Stimulated activated CD8-positive, alpha-beta memory T cell treated with anti-CD3 and anti-CD28 coated beads, Interleukin-4, amount 100 ng/mL, for 24 hours (primary cell): ENCODE data around the gene PHRF1.
A peak's percentile ranks its signal among the peaks of the same experiment; 100 is the strongest.
"Not testable (repeated sequence)": the region's sequence is repeated elsewhere in the genome, so short reads cannot be mapped to it uniquely, and the experiment has no call there.

ENCODE experiments used
- DNase-seq: peaks from one replicate; pipeline ENCODE4 v3.0.0-alpha.2; 2020; ENCODE audit warnings: low read depth

Gene PHRF1

DNA sequence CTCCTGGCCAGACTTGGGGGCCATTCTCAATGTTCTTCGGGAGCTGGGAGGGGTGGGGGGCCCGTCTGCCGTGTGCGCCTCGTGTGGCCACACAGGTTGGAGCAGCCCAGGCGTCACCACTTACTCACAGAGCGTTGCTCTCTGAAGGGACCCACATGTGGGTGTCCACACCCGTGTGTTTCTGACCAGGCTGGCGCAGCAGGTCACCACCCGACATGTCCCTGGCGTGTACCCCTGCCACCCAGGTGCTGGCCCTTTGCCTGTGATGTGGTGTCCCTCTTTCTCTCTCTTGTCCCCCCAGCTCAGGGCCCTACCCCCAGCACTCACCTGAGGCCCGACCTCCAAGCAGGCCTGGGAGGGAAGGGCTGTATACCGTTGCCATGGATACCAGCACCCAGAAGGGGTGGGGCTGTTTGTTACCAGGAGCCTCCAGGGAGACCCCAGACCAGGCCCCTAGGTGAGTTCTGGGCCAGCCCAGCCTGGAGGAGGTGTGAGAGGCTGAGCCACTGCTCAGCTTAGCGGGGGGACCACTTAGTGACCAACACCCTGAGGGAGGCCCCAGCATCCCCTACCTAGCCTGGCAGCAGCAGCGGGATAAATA lies 17.1 kb upstream of the PHRF1 start:
- no peak for DNase-seq

DNA sequence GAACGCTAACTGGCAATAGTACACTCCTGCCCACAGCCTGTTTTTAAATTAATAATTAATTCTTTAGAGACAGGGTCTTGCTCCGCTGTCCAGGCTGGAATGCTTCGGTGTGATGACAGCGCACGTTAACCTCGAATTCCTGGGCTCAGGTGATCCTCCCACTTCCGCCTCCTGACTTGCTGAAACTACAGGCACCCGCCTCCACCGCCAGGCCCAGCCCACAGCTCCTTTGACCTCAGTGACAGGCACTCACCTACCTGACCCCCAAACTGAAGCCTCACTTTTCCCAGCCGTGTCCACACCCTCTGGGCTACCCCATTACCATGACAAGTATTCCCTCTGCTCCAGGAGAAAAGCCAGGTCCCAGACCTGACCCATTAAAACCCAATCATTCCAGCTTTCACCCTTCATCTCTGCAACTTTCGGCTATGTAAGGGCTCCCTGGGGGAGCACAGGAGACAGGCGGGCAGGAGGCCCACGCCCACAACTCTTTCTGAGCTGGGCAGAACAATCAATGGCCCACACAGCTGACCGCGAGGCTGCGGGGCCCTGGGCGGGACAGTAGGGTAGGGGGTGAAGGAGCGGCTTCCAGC lies 16.5 kb upstream of the PHRF1 start:
- no peak for DNase-seq

DNA sequence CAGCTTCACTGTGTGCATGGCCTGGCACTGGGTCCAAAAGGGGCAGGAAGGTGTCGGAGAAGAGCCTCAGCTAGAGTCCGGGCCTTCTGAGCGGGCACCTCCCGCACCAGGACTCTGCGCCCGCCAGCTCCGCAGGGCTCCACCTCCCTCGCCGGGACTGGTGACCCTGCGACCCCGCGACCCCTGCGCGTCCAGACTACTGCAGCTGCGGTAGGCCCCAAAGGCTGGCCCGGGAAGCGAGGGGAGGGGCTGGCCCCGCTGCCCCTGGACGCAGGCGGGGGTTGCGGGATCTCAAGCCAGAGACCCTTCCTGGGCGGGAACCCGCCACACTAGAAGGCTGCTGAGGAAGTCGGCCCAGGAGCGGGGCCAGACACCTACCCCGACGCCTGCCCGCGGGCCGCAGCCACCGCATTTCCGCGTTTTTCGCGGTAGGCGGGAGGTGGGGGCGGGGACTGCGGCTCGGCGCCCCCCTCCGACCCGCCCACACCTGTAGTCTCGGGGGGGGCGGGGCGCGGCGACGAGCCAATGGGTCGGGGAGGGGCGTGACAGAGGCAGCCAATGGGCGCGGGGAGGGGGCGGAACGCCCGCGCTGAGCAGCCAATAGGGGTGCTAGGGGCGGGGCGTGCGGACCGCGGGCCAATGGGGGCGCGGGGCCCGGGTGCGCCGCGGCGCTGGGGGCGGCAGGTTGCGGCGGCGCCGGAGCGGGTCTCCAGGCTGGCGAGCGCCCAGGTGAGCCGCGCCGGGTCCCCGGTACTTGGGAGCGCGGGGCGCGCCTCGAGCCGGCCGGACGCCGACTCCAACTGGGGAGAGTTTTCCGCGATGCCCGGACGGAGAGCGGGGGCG lies 15.7 kb upstream of the PHRF1 start, which contains the start of the genes LMNTD2 and RASSF7:
Gene LMNTD2 (minus strand): TSS at position 434 of the 843 bp plus-strand sequence. CDS start 22 bp downstream, at position 412.
Gene RASSF7 (plus strand): TSS at position 666 of the 843 bp plus-strand sequence. CDS start 799 bp downstream, outside the sequence.
- DNase-seq = peak; percentile 92

DNA sequence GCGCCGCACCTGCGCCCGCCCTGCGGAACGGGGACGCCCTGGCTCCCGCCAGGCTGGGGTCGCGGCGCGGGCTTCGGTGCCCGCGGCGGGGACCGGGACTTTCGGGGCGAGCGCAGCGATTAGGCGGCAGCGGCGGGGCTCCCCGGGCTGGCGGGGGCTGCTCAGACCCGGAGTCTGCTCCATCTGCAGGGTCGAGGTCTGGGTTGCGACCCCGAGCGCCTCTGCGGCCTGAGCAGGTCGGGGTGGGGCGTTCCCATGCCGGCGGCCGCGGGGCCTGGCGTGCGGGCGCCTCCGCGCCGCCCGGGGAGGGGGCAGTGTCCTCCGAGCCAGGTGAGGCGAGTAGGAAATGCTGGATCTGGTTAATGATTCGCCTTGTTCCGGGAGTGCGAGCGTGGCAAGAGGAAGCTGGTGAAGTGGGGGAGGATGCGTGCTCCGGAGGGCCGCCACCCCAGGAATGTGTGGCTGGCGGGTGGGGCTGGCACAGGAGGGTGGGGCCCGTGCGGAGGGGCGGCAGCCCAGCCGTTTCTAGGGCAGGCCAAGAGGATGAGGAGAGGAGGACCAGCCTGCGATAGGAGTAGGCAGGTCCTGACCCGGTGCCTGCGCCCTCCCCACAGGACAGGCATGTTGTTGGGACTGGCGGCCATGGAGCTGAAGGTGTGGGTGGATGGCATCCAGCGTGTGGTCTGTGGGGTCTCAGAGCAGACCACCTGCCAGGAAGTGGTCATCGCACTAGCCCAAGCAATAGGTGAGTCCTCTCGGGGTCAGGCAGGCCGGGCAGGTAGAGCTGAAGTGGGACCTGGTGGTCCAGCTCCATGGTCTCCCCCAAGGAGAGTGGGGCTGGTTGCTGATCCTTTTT lies 14.9 kb upstream of the PHRF1 start:
- no peak for DNase-seq

DNA sequence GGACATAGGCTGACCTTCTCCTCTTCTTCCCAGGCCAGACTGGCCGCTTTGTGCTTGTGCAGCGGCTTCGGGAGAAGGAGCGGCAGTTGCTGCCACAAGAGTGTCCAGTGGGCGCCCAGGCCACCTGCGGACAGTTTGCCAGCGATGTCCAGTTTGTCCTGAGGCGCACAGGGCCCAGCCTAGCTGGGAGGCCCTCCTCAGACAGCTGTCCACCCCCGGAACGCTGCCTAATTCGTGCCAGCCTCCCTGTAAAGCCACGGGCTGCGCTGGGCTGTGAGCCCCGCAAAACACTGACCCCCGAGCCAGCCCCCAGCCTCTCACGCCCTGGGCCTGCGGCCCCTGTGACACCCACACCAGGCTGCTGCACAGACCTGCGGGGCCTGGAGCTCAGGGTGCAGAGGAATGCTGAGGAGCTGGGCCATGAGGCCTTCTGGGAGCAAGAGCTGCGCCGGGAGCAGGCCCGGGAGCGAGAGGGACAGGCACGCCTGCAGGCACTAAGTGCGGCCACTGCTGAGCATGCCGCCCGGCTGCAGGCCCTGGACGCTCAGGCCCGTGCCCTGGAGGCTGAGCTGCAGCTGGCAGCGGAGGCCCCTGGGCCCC lies 14.1 kb upstream of the PHRF1 start:
- no peak for DNase-seq

DNA sequence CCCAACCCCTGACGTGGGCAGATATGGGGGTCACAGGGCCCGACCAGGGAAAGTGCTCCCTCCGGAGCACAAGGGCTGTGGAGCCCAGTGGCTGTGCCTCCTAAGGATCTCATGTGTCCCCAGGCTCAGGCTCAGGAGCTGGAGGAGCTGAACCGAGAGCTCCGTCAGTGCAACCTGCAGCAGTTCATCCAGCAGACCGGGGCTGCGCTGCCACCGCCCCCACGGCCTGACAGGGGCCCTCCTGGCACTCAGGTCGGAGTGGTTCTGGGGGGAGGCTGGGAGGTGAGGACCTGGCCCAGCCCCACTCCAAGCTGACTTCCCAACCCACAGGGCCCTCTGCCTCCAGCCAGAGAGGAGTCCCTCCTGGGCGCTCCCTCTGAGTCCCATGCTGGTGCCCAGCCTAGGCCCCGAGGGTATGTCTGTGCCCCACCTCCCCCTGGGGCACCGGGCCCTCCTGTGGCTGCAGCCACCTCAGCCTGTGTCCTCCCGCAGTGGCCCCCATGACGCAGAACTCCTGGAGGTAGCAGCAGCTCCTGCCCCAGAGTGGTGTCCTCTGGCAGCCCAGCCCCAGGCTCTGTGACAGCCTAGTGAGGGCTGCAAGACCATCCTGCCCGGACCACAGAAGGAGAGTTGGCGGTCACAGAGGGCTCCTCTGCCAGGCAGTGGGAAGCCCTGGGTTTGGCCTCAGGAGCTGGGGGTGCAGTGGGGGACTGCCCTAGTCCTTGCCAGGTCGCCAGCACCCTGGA lies 13.0 kb upstream of the PHRF1 start:
- no peak for DNase-seq

DNA sequence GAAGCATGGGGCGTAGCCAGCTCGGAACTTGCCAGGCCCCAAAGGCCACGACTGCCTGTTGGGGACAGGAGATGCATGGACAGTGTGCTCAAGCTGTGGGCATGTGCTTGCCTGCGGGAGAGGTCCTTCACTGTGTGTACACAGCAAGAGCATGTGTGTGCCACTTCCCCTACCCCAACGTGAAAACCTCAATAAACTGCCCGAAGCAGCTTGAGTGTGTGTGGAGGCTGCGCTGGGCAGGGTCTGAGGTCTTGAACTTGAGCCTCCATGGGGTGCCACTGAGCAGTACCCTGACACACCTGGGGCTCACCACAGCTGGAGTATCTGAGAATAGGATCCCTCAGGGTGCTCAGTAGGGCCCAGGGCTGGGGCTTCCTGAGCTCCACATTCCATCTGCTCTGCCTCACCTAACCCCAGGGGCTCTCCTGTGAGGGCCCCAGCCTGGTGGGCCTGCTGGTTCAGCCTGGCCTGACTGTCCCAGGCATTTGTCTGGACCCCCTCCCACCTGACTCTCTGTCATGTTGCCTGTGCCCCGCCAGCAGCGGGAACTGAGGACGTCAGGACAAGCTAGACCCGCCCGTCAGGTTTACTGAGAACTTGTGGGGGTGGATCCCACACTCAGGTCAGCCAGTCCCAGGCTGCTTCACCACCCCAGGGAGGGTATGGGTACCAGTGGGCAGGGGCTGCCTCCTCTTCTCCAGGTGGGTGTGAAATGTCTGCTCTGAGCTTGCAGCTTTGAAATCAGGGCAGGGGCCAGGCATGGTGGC lies 12.3 kb upstream of the PHRF1 start:
- DNase-seq = no peak

DNA sequence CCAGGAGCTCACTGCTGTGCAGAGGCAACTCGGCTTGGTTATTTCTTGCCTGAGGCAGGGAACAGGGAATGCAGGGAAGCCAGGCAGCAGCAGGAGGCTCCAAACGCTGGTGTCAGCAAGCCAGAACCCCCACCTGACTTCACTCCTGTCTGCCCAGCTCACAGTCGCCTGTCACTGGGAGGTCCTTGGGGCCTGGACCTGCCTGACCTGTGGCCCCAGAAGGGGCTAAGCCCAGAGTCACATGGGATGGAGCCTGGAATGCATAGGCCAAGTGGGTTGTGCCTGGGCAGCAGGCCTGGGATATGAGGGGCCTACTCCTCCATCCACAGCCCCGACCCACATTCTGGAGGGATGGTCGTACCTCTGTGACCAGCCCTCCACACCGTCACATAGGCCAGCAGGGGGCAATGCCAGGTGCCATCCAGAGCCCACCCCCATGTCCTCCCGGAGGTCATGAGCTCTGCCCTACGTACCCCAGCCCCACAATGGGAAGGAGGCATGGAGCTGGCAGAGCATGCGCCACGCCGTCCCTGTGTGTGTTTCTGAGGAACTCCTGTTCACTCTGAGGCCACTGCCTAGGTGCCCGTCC lies 10.3 kb upstream of the PHRF1 start:
- no peak for DNase-seq

DNA sequence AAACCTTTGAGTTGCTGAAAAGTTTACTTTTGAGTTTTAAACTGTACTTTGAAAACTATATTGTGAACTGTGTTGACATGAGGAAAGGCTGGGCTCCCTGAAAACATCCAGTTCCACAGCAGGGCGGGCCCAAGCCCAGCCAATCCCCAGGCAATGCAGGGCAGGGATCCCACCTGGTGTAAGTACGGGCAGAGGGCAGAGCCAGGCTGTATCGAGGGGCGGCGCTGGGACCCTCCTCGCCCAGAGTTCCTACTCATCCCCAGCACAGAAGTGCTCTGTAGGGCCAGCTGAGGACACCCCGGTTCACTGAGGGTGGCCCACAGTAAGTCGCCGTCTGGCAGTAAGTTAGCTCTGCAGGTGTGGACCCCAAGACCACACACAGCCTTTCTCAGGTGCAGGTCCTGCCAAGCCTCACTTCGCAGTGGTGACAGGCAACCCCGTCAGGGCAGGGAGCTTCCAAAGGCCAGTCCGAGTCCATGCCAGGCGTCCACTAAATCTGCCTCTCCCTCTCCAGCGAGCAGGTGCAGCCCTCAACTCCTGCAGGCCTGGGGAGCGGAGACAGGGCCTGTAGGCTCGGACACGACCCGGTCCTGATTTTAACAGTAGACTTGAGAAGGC lies 9.2 kb upstream of the PHRF1 start:
- DNase-seq = no peak

DNA sequence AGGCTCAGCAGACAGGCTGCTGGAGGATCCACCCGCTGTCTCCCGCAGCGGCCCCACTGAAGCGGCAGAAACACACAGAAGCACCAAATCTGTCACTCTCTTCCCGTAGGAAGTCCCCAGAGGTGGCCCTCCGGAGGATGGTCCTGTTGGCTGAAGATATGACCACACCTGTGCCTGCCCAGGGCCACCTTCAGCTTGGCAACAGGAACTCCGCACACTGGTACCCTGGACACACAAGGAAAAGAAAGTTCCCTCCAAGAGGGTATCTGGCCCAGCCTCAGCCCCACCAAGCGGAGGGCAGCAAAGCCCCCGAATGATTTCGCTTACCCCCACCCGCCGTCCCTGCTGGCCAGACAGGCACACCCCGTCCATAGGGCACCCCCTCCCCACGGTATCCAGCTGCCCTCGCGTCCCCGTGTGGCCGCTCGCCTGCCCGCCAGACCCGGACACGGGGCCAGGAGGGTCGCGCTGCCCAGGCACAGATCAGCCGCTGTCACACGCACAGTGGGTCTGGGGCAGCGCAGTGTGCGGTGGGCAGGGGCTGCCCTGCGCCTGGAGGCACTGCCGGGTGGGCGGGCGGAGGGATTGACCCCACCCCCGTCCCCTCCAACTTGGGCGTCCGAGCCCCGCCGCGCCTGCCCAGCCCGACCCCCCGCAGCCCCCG lies 8.5 kb upstream of the PHRF1 start:
- no peak for DNase-seq

DNA sequence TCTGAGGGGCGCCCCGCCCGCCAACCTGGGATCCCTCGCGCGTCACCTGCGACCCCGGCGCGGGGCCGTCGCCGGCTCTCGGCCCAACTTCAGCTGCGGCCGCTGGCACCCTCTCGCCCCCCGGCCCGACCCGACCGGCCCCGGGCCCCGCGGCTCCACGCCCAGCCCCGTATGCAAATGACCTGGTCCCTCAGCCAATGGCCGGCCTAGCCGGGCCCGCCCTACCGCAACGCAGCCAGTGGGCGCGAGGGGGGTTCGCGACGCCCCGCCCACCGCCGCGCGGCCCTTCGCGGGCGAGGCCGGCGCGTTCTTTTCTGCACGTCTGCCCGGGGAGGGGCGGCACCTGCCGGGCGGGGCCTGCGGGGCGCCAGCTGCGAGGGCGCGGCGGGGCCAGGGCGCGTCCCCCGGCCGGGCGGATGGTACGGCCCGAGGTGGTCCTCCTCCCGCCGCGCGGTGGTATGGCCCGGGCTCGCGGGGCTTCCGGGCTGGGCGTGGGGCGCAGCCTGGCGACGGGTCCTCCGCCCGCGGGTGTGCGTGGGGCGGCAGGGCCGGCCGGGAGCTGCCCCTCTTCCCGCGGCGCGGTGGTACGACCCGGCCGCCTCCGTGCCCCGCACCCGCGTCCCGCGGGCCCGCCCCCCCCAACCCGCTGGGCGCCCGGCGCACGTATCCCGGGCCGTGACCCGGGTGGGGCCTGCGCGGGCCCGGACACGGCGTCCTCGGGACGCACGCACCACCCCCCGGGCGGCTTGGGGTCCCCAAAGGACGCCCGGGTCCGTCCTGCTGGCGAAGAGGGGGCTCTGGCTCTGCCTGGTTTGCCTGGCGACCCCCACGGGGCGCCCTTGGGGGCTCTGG lies 7.7 kb upstream of the PHRF1 start:
- peak; percentile 87 for DNase-seq

DNA sequence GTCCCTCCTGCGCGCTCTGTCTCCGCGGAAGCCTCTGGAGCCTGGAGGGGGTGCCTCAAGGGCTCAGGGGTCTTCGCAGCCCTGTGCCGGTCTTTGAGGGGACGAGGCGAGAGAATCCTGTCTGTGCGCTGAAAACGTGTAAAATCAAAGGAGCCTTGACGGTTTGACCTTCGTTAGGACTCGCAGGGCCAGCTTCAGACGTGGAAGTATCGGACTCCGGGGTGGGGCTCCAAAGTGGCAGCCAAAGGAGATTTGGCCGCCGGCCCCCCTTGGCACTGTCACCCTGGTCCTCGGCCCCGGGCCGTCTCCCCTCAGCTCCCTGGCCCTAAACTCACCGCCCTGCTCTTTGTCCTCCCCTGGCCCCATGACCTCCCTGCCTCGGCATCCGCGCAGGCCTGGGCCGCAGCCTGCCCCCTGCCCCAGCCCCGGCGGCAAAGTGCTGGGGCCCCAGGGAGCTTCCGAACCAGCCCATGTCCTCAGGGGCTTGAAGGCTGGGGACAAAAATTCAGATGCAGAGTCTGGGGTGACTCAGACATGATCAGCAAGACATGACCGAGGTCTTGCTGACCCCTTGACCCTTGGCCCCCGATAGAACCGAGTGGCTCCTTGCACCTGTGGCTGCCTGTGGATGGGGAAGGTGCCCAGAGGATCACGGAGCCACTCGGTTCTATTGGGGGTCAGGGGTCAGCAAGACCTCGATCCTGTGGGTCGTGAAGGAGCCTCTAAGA lies 6.9 kb upstream of the PHRF1 start:
- DNase-seq = no peak

DNA sequence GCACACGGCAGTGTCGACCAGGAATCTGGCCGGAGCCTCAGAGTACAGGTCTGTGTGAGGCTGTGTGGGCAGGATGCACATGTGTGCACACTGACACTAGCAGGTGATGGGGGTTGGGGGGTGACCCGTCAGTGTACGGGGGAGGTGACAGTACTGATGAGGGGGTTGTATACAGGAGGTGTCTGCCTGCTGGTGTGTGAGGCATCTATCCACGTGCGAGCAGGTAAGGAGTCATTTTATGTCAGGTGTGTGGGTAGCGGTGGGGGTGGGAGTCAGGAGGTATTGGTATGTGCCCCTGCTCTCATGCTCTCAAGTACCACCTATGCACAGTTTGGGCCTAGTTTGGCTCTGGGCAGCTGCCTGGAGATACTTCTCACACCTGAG lies 4.5 kb upstream of the PHRF1 start:
- no peak for DNase-seq

DNA sequence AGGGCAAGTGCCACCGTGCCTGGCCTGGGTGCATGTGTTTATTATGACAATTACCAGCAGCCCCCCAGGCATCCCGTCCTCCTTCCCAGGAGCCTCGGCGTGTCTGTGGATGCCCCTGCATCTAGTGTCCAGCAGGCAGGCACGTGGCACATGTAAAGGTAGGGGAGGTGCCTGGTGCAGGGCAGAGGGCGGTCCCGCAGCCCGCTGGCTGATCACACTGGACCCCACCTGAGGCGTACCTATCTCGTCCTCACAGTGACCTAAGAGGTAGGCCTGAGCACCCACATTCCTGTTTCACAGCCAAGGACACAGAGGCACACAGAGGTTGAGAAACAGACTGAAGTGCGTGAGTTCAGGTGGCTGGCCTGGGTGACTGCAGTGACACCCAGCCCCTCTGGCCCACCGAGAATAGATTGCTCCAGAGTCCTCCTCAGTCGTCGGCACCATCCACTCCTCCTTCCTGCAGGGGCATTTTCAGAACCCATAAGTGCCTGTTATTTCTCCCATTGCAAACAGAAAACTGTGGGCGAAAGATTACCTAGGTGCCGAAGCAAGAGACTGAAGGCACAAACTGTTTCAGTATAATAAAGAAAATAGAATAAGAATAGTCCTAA lies 3.0 kb upstream of the PHRF1 start:
- no peak for DNase-seq

DNA sequence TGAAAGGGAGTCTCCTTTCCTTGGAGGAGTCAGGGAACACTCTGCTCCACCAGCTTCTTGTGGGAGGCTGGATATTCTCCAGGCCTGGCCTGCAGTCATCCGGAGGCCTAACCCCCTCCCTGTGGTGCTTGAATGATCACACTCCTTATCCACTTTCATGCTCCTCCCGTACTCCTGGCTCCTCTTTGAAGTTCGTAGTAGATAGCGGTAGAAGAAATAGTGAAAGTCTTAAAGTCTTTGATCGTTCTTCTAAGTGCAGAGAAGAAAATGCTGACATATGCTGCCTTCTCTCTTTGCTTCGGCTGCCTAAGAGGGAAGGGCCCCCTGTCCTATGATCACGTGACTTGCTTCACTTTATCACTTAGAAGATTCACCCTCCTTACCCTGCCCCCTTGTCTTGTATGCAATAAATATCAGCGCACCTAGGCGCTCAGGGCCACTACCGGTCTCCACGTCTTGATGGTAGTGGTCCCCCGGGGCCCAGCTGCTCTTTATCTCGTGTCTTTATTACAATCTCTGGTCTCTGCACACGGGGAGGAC lies 2.2 kb upstream of the PHRF1 start:
- not testable (repeated sequence) for DNase-seq

DNA sequence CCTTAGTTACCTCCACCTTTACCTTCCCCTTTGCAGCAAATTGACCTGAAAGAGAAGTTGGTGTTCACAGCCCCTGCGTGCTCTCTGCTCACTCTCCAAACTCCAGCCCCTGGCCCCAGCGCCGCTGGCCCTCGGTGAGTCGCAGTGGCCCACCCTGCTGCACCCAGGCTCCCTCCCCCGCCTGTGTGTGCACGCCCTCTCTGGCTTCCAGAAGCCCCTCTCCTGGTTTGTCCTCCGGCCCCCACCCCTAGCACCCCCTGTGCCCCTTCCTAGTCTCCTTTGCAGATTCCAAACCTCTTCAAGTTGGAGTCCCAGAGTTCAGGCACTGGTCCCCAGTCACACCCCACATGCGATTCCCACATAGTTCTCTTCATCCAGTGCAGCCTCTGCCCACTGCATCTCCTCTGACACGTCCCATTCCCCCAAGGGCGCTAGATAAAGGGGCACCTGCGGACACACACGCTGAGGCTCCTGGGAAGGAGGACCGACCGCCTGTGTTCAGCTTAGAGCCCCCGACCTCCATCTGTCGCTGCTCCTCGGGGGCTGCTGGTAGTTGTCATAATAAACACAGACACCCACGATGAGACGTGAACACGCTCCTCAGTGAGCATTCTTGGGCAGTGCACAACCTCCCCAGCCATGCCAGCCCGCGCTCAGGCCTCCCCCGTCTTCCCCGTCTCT lies 1.5 kb upstream of the PHRF1 start:
- DNase-seq = no peak
